HepG2 (cell line): ENCODE results near the gene SECTM1. TPM values are rescaled to one million over a fixed set of nuclear protein-coding genes. Genes with fewer than 3 reads are reported as not detected.
A peak's percentile ranks its signal among the peaks of the same experiment; 100 is the strongest.

ENCODE experiments used
- ATAC-seq: fragments of 200-7000 bp; cut with Tn5 transposase; 3 replicates; pipeline ENCODE4 v1.9.1; 2020; ENCODE audit warnings: mild to moderate bottlenecking, moderate library complexity
- BruUV-seq: library from RNA; stranded (reverse); fragments of 400-500 nt; replicated peaks from 2 replicates; lab custom pipeline; 2021; lab: Mats Ljungman, UMichigan
- CTCF ChIA-PET: fragments of 300-600 bp; formaldehyde crosslinking; extraction: SDS; loops from one replicate; lab custom pipeline; 2021; ENCODE audit warnings: low total read pairs, inconsistent platforms, low intra/inter-chr PET ratio; lab: Yijun Ruan, JAX
- POLR2A ChIA-PET: fragments of 350-600 bp; sonication (Branson Sonifier 250); formaldehyde crosslinking; loops from one replicate; lab custom pipeline; 2020; ENCODE audit warnings: antibody characterized with exemption, inconsistent platforms; lab: Yijun Ruan, JAX
- DNase-seq: peaks from one replicate; pipeline ENCODE4 v3.0.0-alpha.2; 2015; ENCODE audit warnings: low spot score
- FAIRE-seq: peaks from 3 replicates; lab custom pipeline; 2011; peaks lifted over from hg19 to GRCh38; lab: Jason Lieb, UNC
- H2AFZ ChIP-seq: one replicate; pipeline ENCODE4 v1.6.1; 2011; ENCODE audit warnings: low read length, inconsistent platforms
- H3K27ac ChIP-seq: fragments of 300-600 bp; 3 replicates; pipeline ENCODE4 v1.8.0; 2011; ENCODE audit warnings: mixed run types, mild to moderate bottlenecking, mixed read lengths, low read length, inconsistent platforms; ENCODE audit not compliant: insufficient read depth; ENCODE audit errors: extremely low read length
- H3K27me3 ChIP-seq, 2 experiments: fragments of 200-600 bp in 1 of 2; 2 replicates in 1 of 2; 3 replicates in 1 of 2; pipeline versions ENCODE4 v1.6.0 to v1.8.0; 2011; ENCODE audit warnings: low read length in 2 of 2, mild to moderate bottlenecking in 2 of 2, moderate library complexity in 2 of 2, inconsistent platforms in 1 of 2; ENCODE audit not compliant: insufficient read depth in 2 of 2, control insufficient read depth in 1 of 2
- H3K36me3 ChIP-seq, 2 experiments: fragments of 200-600 bp in 1 of 2; replicated peaks in 1 of 2; 2 replicates in 1 of 2; 3 replicates in 1 of 2; pipeline versions ENCODE4 v1.5.1 to v1.8.0; 2011; ENCODE audit warnings: low read length in 2 of 2, inconsistent platforms in 1 of 2; ENCODE audit not compliant: insufficient read depth in 2 of 2, control insufficient read depth in 1 of 2
- H3K4me1 ChIP-seq: 2 replicates; pipeline ENCODE4 v1.5.1; 2012; ENCODE audit warnings: low read length, inconsistent platforms; ENCODE audit not compliant: insufficient read depth
- H3K4me2 ChIP-seq: 2 replicates; pipeline ENCODE4 v1.6.0; 2011; ENCODE audit warnings: low read depth, low read length, inconsistent platforms
- H3K4me3 ChIP-seq, 3 experiments: fragments of 200-600 bp in 1 of 3; sonication (generic), shearing (Covaris generic) in 1 of 3; replicated peaks in 1 of 3; 2 replicates each; pipeline ENCODE4 v1.5.1; 2011 to 2016; ENCODE audit warnings: low read length in 3 of 3, inconsistent platforms in 2 of 3, low read depth in 2 of 3, mild to moderate bottlenecking in 2 of 3, control low read depth in 1 of 3, mixed read lengths in 1 of 3; ENCODE audit not compliant: insufficient read depth in 1 of 3
- H3K79me2 ChIP-seq: one replicate; pipeline ENCODE4 v1.6.1; 2011; ENCODE audit warnings: low read length, inconsistent platforms; ENCODE audit not compliant: insufficient read depth
- H3K9ac ChIP-seq: 2 replicates; pipeline ENCODE4 v1.6.0; 2011; ENCODE audit warnings: mild to moderate bottlenecking, low read depth, low read length, inconsistent platforms; ENCODE audit not compliant: insufficient read depth
- H3K9me3 ChIP-seq: 2 replicates; pipeline ENCODE4 v1.5.1; 2012; ENCODE audit warnings: mild to moderate bottlenecking, low read length
- H4K20me1 ChIP-seq: 2 replicates; pipeline ENCODE4 v1.6.0; 2011; ENCODE audit warnings: inconsistent platforms, mild to moderate bottlenecking, low read length, moderate library complexity; ENCODE audit not compliant: insufficient read depth
- FOXO4 ChIP-seq: sonication (generic); formaldehyde crosslinking; conservative IDR thresholded peaks from 2 replicates; pipeline ENCODE4 v1.8.1; 2023; ENCODE audit warnings: missing genetic modification reagents
- GATA4 ChIP-seq: sonication (generic); IDR thresholded peaks from 2 replicates; pipeline ENCODE4 v1.6.1; 2016; ENCODE audit warnings: antibody characterized with exemption, low read depth, borderline replicate concordance
- MAX ChIP-seq: IDR thresholded peaks from 2 replicates; pipeline ENCODE4 v1.6.1; 2012; ENCODE audit warnings: inconsistent platforms
- MNT ChIP-seq: fragments of 450-650 bp; IDR thresholded peaks from 2 replicates; pipeline ENCODE4 v1.6.1; 2016
- ZNF318 ChIP-seq: sonication (generic); formaldehyde crosslinking; IDR thresholded peaks from 2 replicates; pipeline ENCODE4 v1.4.0; 2020; ENCODE audit warnings: mild to moderate bottlenecking, missing genetic modification reagents
- WGBS: methylation state at CpG from one replicate; pipeline ENCODE4 v1.1.6; 2017; ENCODE audit warnings: low lambda C conversion rate; 5-methylcytosine and 5-hydroxymethylcytosine counted together
- in situ Hi-C: cut with HindIII; loops from 2 replicates; pipeline ENCODE4 v1.10.0; 2017; ENCODE audit warnings: low pct_unique_long_range_greater_than_20kb; ENCODE audit not compliant: extremely low pct_ligation_motif_present
- intact Hi-C: fragments of 100-400 bp; cut with micrococcal nuclease; formaldehyde crosslinking; loops from one replicate; pipeline ENCODE4 v1.10.0; 2022; ENCODE audit not compliant: unreplicated experiment
- polyA plus RNA-seq, 8 experiments: library from polyadenylated mRNA; depleted of rRNA in 3 of 8; stranded (reverse) in 7 of 8; unstranded in 1 of 8; fragments of >200 nt; fragmentation: Illumina TruSeq in 4 of 8; extraction: Trizol in 4 of 8; gene quantifications; 2 replicates each; pipeline versions ENCODE4 v1.2.1 to v1.2.3, GENCODE V29; 2011 to 2016; ENCODE audit warnings: low read depth in 4 of 8, missing spikeins in 1 of 8, mixed read lengths in 1 of 8; ENCODE audit not compliant: insufficient read depth in 1 of 8
- total RNA-seq, 5 experiments: library from RNA; depleted of rRNA; stranded (reverse); fragments of >200 nt; fragmentation: Illumina TruSeq; extraction: Trizol; gene quantifications; 2 replicates each; pipeline ENCODE4 v1.2.3, GENCODE V29; 2016; ENCODE audit warnings: low read depth in 1 of 5

Gene SECTM1
- total and polyA plus RNA-seq, 2 of the 13 experiments (the other 11 are each of a cell fraction or from before 2014, with no cell fraction given): 3.5 to 5.3 TPM

GRCh38 chr17:82318772-82319606 lies 14.6 kb downstream of the SECTM1 start (continued):
- TF ChIP-seq ZNF318 (CRISPR knock-in tag): 0 out of 2 replicates have a peak, but pooled peaks have one; percentile 5

- H3K9ac ChIP-seq: peak overlapping the region; percentile 64
- WGBS: 72% methylated on average over 20 of the region's 20 CpGs
- in situ Hi-C loops (no loop called here), intact Hi-C loops (no loop called here)
- CTCF ChIA-PET: no interaction called here
- peaks cover 3% of the 10 kb centered on the region for H3K79me2 ChIP-seq
- FAIRE-seq: no peak
- H3K36me3 ChIP-seq: no peaks in the 10 kb centered on the region
- H2AFZ ChIP-seq: no peak overlapping the region
- no peak for ATAC-seq
- POLR2A ChIA-PET: interaction anchor here (0.9 to 2.6 kb wide), 16 partner anchors 9 to 261 kb away, joined by 3 to 152 read pairs (median 8); partner anchors contain the start of genes CSNK1D and SLC16A3
- no peaks in the 10 kb centered on the region for H3K9me3 ChIP-seq
- H4K20me1 ChIP-seq: no peaks in the 10 kb centered on the region
- peak overlapping the region; percentile 54 for H3K27ac ChIP-seq
- H3K4me2 ChIP-seq: peak overlapping the region; percentile 88
- BruUV-seq: no TSS peak
- no peak for DNase-seq
- peaks cover 69% of the 10 kb centered on the region for H3K4me1 ChIP-seq
- H3K4me3 ChIP-seq: peak overlapping the region; percentile 63 to 72 (median 69); a peak in 5 of 6 replicates
- H3K27me3 ChIP-seq: no peaks in the 10 kb centered on the region; a peak in 1 of 5 replicates
- TF ChIP-seq MNT (peak; percentile 92), MAX (peak; percentile 72), GATA4 (no peak), FOXO4 (CRISPR knock-in tag) (peak; percentile 90; the same call in 1 of the 2 replicates)
These were observed 15.4 kb downstream of the SECTM1 start for GRCh38 chr17:82318169-82318498.
